PFSK-1 (cell line): ENCODE data around the gene OSBPL8.
A peak's percentile ranks its signal among the peaks of the same experiment; 100 is the strongest.

Experiments
- FOXP2 ChIP-seq: optimal IDR thresholded peaks from 2 replicates; pipeline ENCODE3; 2011; ENCODE audit warnings: borderline replicate concordance, control low read depth, inconsistent platforms; ENCODE audit not compliant: insufficient read depth; ENCODE audit errors: extremely low read length, extremely low read depth
- POLR2AphosphoS5 ChIP-seq: IDR thresholded peaks from 2 replicates; pipeline ENCODE4 v1.6.1; 2012; ENCODE audit warnings: low read depth, mild to moderate bottlenecking, control low read depth, low read length, moderate library complexity
- REST ChIP-seq, 2 experiments: IDR thresholded peaks; 2 replicates each; pipeline versions ENCODE4 v1.6.1 to v1.8.0; 2011 to 2012; ENCODE audit warnings: low read depth in 2 of 2, low read length in 2 of 2, control low read depth in 1 of 2, inconsistent platforms in 1 of 2, mild to moderate bottlenecking in 1 of 2, moderate library complexity in 1 of 2; ENCODE audit not compliant: insufficient read depth in 1 of 2
- SIN3A ChIP-seq: IDR thresholded peaks from 2 replicates; pipeline ENCODE4 v1.6.1; 2012; ENCODE audit warnings: mild to moderate bottlenecking, low read length, moderate library complexity, borderline replicate concordance; ENCODE audit not compliant: insufficient read depth
- TAF1 ChIP-seq: IDR thresholded peaks from 2 replicates; pipeline ENCODE4 v1.6.1; 2012; ENCODE audit warnings: low read length, control low read depth, borderline replicate concordance; ENCODE audit not compliant: insufficient read depth

The OSBPL8 gene

GRCh38 chr12:76368230-76368629 is 191.3 kb downstream of the OSBPL8 start:
- TF ChIP-seq SIN3A (no peak), TAF1 (no peak), REST (IDR thresholded peaks at IDR 0.05; ENCODE audit: insufficient read depth in 1 of 2, low read depth in 2 of 2, low read length in 2 of 2) (no peak), FOXP2 (no peak), POLR2AphosphoS5 (no peak)

GRCh38 chr12:76366163-76366562 is 193.4 kb downstream of the OSBPL8 start:
- TF ChIP-seq TAF1 (no peak), REST (IDR thresholded peaks at IDR 0.05; ENCODE audit: insufficient read depth in 1 of 2, low read depth in 2 of 2, low read length in 2 of 2) (no peak), SIN3A (no peak), POLR2AphosphoS5 (no peak), FOXP2 (no peak)

DNA sequence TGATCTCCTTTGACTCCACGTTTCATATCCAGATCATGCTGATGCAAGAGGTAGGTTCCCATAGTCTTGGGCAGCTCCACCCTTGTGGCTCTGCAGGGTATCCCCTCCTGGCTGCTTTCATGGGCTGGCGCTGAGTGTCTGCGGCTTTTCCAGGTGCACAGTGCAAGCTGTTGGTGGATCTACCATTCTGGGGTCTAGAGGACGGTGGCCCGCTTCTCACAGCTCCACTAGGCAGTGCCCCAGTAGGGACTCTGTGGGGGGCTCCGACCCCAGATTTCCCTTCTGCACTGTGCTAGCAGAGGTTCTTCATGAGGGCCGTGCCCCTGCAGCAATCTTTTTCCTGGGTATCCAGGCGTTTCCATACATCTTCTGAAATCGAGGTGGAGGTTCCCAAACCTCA is 199.3 kb downstream of the OSBPL8 start:
- TF ChIP-seq SIN3A (no peak), REST (IDR thresholded peaks at IDR 0.05; ENCODE audit: insufficient read depth in 1 of 2, low read depth in 2 of 2, low read length in 2 of 2) (no peak), TAF1 (no peak), FOXP2 (no peak), POLR2AphosphoS5 (no peak)

GRCh38 chr12:76356071-76356470 is 203.5 kb downstream of the OSBPL8 start:
- TF ChIP-seq POLR2AphosphoS5 (no peak), REST (IDR thresholded peaks at IDR 0.05; ENCODE audit: insufficient read depth in 1 of 2, low read depth in 2 of 2, low read length in 2 of 2) (no peak)

- TF ChIP-seq TAF1 (0 out of 2 replicates have a peak, but pooled peaks have one; percentile 44), FOXP2 (peak; percentile 10), POLR2AphosphoS5 (peak; percentile 94), SIN3A (no peak), REST (IDR thresholded peaks at IDR 0.05; ENCODE audit: insufficient read depth in 1 of 2, low read depth in 2 of 2, low read length in 2 of 2) (peak in 1 of 2 experiments; percentile 63; a peak in 1 of 4 replicates)
Measured at GRCh38 chr12:76348079-76348901, 211.3 kb downstream of the OSBPL8 start, which contains the start of gene BBS10. Gene BBS10 (minus strand): TSS chr12:76348415. CDS start chr12:76348358, 57 bp downstream.
